Right atrium auricular region (tissue), 2 donors: Measurements from ENCODE around the gene PSMB11. TPM values are rescaled to one million over a fixed set of nuclear protein-coding genes. Genes with fewer than 3 reads are reported as not detected.

Experiments
- DNase-seq: peaks from one replicate; pipeline ENCODE4 v3.0.0-alpha.2; 2019; ENCODE audit warnings: low spot score
- H3K27ac ChIP-seq, 2 donors: fragments of 200-600 bp; sonication (generic); 1 replicate in 1 of 2; 2 replicates in 1 of 2; pipeline ENCODE4 v1.5.1; 2016 to 2019
- H3K27me3 ChIP-seq, 2 donors: fragments of 200-600 bp; sonication (generic); one replicate each; pipeline versions ENCODE4 v1.5.1 to v1.6.0; 2017 to 2019
- H3K36me3 ChIP-seq: fragments of 200-600 bp; sonication (generic); one replicate; pipeline ENCODE4 v1.5.1; 2016
- H3K4me1 ChIP-seq, 2 donors: fragments of 200-600 bp; sonication (generic); one replicate each; pipeline versions ENCODE4 v1.5.1 to v1.6.0; 2017 to 2019
- H3K4me3 ChIP-seq, 2 donors: fragments of 200-600 bp; sonication (generic); 1 replicate in 1 of 2; 2 replicates in 1 of 2; pipeline ENCODE4 v1.5.1; 2017 to 2019; ENCODE audit warnings: mild to moderate bottlenecking in 1 of 2, moderate library complexity in 1 of 2
- H3K9me3 ChIP-seq, 2 donors: fragments of 200-600 bp; sonication (generic); one replicate each; pipeline ENCODE4 v1.5.1; 2019
- CTCF ChIP-seq, 2 donors: fragments of 200-600 bp; sonication (generic); IDR thresholded peaks; one replicate each; pipeline ENCODE4 v1.5.1; 2019; ENCODE audit warnings: antibody characterized with exemption in 2 of 2
- total RNA-seq, 2 donors: library from RNA; depleted of rRNA; stranded (reverse); fragments of >200 nt; gene quantifications; one replicate each; pipeline ENCODE4 v1.1.0, GENCODE V29; 2016

Gene PSMB11
- total RNA-seq, 2 donors from 2014 or later, result not detected

- Histone ChIP-seq H3K27ac (peak overlapping the region; percentile 78 to 84), H3K4me1 (peaks cover 0 to 35% of the 10 kb centered on the region in 2 donors), H3K36me3 (peaks cover 66% of the 10 kb centered on the region), H3K27me3 (no peaks in the 10 kb centered on the region), H3K9me3 (no peaks in the 10 kb centered on the region), H3K4me3 (peak overlapping the region; percentile 54)
- DNase-seq, result no peak
- no peak for TF ChIP-seq CTCF (IDR thresholded peaks at IDR 0.05)
Measured at GRCh38 chr14:23070262-23071129, 28.5 kb downstream of the PSMB11 start.

GRCh38 chr14:23071244-23071920, 29.4 kb downstream of the PSMB11 start:
- H3K27ac ChIP-seq, result peak overlapping the region; percentile 78 to 84
- H3K9me3 ChIP-seq, result no peaks in the 10 kb centered on the region
- TF ChIP-seq CTCF (IDR thresholded peaks at IDR 0.05), result no peak
- no peaks in the 10 kb centered on the region for H3K27me3 ChIP-seq
- peaks cover 0 to 35% of the 10 kb centered on the region in 2 donors for H3K4me1 ChIP-seq
- peak; percentile 88 for DNase-seq
- H3K4me3 ChIP-seq, result peak overlapping the region; percentile 54
- H3K36me3 ChIP-seq, result peaks cover 66% of the 10 kb centered on the region

- Histone ChIP-seq H3K4me3 (peak overlapping the region in 1 of 2 donors; percentile 54), H3K9me3 (no peaks in the 10 kb centered on the region), H3K27me3 (no peaks in the 10 kb centered on the region), H3K4me1 (peaks cover 0 to 38% of the 10 kb centered on the region in 2 donors), H3K27ac (peak overlapping the region; percentile 78 to 84), H3K36me3 (peaks cover 65% of the 10 kb centered on the region)
- TF ChIP-seq CTCF (IDR thresholded peaks at IDR 0.05), result no peak
- DNase-seq, result no peak
Measured at GRCh38 chr14:23071921-23072539, 30.0 kb downstream of the PSMB11 start.

- Histone ChIP-seq H3K36me3 (peaks cover 75% of the 10 kb centered on the region), H3K9me3 (no peaks in the 10 kb centered on the region), H3K4me3 (no peak overlapping the region), H3K4me1 (peaks cover 0 to 53% of the 10 kb centered on the region in 2 donors), H3K27me3 (no peaks in the 10 kb centered on the region), H3K27ac (no peak overlapping the region)
- DNase-seq, result no peak
- no peak for TF ChIP-seq CTCF (IDR thresholded peaks at IDR 0.05)
Measured at GRCh38 chr14:23074906-23075305, 32.9 kb downstream of the PSMB11 start.

GRCh38 chr14:23076785-23077408, 34.9 kb downstream of the PSMB11 start:
- no peak for DNase-seq
- Histone ChIP-seq H3K4me1 (peaks cover 0 to 44% of the 10 kb centered on the region in 2 donors), H3K27ac (peak overlapping the region in 1 of 2 donors; percentile 17), H3K27me3 (no peaks in the 10 kb centered on the region), H3K9me3 (no peaks in the 10 kb centered on the region), H3K36me3 (peaks cover 94% of the 10 kb centered on the region), H3K4me3 (no peak overlapping the region)
- peak; percentile 40 to 69 for TF ChIP-seq CTCF (IDR thresholded peaks at IDR 0.05)
